GM12873 (cell line): ENCODE data around the gene THAP12.

Experiments used
- TF ChIP-seq, protein P1 (sequence below): IDR thresholded peaks from 2 replicates; pipeline ENCODE4 v1.5.1; 2012; ENCODE audit warnings: low read depth, mild to moderate bottlenecking, moderate library complexity, low read length, control low read depth; ENCODE audit not compliant: insufficient read depth; ENCODE audit errors: missing control alignments

The THAP12 gene

DNA sequence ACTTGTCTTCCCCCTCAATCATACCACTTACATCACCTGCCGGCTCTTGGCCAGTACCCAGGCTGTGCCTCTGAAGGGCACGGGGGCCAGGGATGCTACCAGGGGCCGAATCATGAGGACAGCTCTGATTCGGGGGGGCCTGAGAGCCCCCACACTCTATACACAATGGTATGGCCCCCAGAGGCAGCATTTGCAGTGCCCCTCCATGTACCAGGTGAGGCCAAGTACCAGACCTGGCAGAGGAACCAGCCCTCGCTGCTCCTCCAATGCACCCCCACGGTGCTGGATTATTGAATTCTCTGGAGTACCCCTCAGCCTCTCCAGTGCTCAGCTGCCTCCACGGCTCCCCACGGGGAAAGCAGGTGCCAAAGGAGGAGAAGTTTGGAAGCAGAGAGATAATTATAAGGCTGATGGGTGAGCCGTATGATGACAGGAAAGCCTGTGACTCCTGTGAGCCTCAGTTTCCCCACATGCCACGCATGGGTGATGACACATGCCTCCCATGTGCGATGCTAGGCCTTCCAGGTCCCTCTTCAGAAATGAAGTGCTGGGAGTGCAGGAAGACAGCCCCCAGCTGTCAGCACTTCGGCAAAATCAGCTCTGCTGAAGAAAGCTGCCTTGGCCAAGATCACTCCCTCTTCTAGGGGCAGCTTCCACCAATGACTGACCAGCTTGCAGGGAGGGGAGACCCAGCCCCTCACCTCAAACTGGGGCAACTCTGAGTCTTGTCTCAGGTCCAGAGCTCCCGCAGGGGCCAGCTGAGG is 69.9 kb downstream of the THAP12 start:
- TF ChIP-seq, protein P1, sequence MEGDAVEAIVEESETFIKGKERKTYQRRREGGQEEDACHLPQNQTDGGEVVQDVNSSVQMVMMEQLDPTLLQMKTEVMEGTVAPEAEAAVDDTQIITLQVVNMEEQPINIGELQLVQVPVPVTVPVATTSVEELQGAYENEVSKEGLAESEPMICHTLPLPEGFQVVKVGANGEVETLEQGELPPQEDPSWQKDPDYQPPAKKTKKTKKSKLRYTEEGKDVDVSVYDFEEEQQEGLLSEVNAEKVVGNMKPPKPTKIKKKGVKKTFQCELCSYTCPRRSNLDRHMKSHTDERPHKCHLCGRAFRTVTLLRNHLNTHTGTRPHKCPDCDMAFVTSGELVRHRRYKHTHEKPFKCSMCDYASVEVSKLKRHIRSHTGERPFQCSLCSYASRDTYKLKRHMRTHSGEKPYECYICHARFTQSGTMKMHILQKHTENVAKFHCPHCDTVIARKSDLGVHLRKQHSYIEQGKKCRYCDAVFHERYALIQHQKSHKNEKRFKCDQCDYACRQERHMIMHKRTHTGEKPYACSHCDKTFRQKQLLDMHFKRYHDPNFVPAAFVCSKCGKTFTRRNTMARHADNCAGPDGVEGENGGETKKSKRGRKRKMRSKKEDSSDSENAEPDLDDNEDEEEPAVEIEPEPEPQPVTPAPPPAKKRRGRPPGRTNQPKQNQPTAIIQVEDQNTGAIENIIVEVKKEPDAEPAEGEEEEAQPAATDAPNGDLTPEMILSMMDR, result no peak

DNA sequence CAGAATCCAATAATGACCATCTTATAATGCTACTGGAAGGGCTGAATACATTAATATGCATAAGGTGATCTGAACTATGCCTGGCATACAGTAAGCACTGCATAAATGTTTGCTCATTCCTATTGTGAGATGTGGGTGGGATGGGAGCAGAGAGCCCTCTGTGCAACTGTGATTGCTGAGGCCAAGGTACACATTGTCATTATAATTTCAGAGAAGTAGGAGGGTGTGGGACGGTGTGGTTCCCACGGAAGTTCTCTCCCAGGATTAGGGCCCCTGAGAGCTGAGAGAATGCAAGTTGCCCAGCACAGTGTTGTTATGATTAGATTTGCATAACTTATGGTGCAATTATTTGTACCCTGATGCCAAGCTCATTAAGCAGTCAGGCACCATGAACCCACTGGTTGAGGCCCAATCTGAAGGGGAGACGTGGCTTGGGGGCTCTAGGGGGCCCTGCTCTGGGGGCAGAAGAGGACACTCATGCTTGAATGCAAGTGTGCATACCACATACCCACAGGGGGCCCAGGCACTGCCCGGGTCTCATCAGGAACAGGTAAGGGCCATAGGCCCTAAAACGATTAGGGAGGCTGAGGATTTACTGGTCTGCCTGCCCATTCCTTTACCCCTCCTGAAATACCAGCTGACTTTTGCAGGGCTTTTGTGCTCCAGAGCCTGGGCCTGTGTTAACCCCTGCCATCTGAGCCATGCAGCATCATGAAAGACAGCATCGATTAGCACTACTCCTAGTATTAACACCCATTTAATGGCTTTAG is 72.8 kb downstream of the THAP12 start:
- TF ChIP-seq, protein P1, result no peak

DNA sequence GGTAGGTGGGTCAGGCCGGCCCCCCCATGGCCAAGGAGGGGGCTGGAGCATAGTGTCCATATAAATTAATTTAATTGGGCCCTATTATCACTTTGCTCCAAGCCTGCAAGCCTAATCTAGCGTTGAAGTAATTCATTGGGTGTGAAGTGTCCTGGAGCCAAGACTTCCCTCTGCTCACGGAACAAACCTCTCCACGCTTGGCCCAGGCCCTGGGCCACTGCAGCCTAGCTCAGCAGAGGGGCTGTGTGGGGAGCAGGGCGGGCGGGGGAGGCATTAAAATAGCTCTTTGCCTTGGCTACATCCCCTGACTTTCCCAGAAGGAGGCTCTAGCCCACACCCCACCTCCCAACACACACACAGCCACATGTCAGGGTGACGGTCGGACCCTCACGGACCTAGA is 73.5 kb downstream of the THAP12 start:
- TF ChIP-seq, protein P1, result no peak

DNA sequence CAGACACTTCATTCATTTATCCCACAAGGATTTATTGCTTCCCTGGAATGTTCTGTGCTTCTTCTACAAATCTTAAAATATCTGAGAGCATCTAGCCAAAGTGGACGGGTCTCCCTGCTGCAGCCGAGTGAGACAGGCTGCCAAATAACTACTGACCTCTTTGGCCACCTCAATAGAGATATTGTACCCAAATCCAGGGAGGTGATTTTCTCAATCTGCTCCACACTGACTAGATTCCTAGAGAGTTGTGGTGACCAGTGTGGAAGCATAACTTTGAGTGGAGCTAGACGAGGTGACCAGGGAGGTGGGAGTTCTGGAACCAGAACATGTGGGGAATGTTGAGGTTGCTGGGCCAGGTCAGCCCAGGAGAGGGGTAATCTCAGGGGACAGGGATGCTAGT is 77.5 kb downstream of the THAP12 start:
- TF ChIP-seq, protein P1, result no peak

DNA sequence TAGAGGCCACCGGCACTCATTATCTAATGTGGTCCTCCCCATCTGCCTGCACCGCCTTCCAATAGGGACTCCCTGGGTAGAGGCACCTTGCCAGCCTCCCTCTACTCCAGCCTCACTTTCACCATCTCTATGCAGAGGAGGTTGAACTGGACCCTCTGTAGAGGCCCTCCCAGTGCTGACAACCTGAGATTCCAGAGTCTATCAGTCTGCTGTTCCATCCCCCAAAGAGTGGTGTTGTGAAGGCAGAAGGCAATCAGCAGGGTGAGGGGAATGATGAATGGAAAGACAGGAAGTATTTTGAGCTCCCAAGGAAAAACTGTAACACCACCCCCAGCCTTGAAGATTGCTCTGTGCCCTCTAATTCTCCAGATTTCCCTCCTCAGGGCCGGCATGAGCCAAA is 77.9 kb downstream of the THAP12 start:
- TF ChIP-seq, protein P1, result no peak
